HG03066 (cell line): ENCODE data around the gene ELL2.
A peak's percentile ranks its signal among the peaks of the same experiment; 100 is the strongest.
"Not testable (repeated sequence)": the region's sequence is repeated elsewhere in the genome, so short reads cannot be mapped to it uniquely, and the experiment has no call there.

Experiments
- ATAC-seq: cut with Tn5 transposase; IDR thresholded peaks from one replicate; pipeline ENCODE4 v1.9.1; 2021; ENCODE audit warnings: low read depth; ENCODE audit not compliant: unreplicated experiment

Gene ELL2

DNA sequence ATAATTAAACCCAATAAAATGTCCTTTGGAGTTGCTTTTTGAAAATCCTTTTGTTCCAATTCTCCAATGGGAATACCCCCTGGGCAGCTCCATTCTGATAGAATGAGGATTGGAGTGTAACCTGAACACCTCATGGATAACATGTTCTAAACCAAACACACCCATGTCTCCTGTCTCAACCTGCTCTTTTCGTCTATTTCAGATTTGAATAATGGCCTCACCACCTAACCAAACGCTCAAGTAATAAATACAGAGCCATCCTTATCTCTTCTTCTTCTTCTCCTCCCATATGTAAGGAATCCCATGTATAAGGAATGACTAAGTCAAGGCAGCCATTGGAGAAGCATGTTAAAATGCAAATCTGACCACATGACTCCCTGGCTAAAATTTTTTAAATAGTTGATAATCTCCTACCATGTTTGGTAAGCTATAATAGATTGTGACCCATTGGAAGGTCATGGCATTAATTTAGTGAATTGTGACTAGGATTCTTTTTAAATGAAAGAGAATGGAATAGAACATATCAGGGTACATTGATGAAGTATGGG is 26.0 kb downstream of the ELL2 start:
- ATAC-seq, result no peak

DNA sequence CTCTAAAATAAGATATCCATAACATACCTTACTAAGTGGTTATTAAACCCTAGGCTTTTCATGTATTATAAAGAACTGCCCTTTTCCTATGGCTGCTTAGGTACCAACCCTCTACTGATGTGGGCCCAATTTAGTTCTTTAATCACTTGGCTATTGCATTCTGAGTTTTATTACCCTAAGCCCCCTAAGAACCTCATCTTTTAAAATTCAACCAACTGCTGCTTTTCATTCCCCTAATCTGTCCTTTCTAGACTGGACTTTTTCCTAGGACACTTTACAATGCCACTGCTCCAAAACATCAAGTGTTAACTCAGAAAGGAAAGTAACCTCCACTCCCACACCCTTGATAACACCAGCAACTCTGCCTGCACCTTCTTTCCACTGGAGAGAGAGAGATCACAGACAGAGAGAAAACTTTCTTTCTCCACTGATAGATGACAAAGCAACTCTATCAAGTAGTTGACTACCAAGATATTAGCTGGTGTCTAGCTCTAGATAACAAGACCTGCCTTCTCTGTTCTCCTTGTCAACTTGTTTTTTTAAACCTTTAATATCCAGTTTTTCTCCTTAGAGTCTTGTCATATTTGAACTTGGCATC is 27.3 kb downstream of the ELL2 start:
- no peak for ATAC-seq

DNA sequence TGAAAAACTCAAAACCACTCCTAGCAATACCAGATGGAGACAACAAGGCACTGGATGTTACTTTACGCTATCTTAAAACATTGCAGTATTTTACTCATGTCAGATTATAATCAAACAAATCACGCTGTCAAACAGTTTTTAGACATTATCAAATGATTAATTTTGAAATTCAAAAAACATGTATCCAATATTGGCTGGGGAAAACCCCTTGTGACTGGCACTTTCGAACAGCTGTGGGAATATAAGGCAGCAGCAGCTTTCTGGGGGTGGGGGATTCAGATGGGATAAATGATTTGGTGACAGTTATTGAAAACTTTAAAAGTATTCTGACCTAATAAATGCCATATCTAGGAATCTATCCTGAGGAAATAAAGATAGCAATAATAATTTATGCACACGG is 28.7 kb downstream of the ELL2 start:
- no peak for ATAC-seq

DNA sequence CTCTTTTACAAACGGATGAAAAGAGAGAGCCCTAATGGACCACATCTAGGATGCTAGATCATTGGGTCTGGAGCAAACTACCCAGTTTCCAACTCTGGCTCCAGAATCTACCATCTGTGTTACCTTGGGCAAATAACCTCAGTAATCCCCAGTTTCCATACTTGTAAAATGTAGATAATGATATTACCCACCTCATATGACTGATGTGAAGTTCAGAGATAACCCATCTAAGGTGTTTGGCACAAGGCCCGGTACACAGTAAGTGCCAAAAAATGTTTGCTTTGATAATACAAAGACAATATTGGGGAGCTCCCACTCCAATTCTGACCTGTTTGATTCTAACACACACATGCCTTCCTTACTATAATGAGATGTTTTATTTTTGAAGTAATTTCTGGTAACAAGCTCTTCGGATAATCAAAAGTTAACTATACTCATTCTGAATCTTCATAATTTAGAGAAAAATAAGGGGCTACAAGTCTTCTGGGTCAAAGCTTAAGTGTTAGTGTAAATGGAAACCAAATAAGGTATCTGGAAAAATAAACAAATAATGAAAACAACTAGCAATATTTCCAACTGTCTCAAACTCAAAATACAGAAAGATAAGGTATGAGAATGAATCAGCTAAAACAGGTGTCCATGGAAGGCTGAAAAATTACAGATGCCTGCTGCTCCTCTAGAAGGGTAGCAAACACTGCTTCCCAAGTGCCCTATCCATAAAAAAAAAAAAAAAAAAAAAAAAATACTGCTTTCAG is 30.4 kb downstream of the ELL2 start:
- ATAC-seq, result no peak

DNA sequence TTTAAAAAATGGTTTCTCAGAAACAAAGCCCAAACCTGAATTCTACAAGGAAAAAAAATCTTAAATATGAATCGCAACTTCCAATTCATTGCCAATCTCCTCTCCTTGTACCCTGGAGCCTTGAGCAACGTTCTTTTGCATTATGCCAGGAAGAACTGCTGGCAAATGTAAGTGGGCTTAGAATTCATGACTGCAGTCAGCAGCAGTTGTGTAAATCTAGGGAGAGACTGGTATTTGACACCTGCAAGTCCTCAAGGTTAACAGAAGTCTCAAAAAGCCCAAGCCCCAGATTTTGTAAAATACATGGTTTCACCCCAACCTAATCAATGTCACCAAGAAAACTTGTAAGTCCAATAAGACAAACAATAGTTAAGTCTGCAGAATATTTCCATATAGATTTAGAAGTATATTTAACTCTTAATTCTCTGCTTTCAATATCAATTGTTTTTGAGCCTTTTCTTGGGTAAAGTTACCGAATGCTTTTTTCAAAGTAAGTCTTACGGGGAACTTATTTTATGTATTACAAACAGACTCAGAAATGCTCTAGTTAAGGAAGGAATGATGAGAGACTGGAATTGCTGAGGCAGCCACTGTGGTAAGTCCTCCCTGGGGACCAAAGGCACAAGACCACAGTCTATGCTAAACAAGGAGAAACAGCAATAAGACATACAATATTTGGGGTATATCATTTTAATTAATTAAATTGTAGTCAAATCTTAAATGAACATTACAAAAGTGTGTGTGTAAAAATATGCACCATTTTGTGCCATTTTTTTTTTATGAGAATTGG is 31.3 kb downstream of the ELL2 start:
- no peak for ATAC-seq

DNA sequence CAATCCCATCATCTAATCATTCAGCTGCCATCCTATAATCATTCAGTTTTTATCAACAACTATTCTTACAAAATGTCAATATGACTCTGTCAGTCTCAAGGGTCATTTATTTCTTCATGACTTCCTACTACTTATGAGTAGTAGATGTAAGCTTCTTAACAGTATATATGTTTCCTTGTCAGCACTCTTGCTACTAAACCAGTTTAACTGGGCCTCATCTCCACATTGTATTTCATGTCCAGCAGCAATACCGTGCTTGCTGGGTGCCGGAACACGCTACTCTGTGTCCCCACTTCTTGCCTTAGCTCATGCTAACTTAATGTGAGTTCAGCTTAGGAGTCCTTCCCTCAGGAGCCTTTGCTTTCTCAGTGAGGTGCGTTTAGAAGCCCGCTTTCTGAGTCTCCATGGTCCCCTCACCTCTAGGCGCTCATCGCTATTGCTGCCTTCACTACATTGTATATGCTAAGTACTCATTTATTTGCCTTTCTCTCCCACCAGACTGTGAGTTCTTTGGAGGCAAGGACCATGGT is 32.9 kb downstream of the ELL2 start:
- no peak for ATAC-seq

DNA sequence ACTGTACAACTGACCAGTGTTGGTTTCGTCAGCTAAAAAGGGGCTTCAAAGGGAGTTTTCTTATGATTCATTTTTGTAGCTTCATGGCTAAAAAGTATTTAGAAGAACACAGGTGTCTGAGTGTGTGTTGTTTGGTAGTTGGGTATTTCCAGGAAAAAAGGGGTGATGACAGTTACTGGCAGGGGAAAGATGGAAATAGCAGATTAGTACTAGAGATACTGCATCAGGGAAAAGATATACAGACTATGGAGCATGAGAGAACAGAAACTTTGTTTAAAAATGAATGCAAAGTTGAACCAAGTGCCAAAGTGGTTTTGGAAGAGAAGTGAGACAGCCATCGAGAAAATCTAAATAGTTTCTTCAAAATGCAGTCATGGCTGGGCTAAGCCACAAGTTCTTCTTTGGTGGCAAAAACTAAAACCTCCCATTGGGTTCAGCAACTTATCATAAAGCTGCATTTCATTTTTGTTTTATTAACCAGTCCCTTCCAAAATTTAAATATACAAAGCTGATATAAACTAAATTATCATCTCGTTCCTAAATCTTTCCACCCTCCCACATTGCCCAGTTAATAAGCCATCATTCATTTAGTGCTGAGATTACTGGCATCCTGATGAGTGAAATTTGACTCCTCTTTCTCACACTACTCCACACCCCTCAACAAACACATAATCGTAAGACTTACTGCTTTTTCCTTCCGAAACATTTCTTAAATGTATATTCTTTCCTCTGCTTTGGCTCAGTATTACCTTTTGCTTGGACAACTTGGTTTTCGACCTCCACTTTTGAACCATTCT is 33.5 kb downstream of the ELL2 start:
- peak; percentile 36 for ATAC-seq

DNA sequence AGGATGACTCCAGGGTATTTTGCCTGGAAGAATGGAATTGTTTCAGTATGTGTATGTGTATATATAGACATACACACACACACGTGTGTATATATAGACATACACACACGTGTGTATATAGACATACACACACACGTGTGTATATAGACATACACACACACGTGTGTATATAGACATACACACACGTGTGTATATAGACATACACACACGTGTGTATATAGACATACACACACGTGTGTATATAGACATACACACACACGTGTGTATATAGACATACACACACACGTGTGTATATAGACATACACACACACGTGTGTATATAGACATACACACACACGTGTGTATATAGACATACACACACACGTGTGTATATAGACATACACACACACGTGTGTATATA is 34.4 kb downstream of the ELL2 start:
- ATAC-seq, result not testable (repeated sequence)

DNA sequence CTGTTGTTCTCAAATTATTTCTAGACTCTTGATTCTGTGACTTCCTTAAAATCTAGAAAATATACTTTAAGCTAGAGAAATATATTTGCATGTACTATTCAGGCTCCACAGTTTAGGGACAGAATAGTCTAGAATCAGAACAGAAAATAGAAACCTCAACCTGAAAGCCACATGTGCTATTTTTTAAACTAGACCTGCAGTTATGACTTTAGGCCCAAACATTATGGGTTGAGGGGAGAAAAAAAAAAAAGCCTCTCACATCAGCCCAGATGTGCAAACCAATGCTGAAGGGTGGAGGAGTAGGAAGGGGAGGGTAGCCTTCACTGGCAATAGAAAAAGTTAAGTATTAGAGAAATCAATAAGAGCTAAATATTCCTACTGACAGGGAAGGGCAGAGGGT is 35.7 kb downstream of the ELL2 start:
- ATAC-seq, result peak; percentile 38

DNA sequence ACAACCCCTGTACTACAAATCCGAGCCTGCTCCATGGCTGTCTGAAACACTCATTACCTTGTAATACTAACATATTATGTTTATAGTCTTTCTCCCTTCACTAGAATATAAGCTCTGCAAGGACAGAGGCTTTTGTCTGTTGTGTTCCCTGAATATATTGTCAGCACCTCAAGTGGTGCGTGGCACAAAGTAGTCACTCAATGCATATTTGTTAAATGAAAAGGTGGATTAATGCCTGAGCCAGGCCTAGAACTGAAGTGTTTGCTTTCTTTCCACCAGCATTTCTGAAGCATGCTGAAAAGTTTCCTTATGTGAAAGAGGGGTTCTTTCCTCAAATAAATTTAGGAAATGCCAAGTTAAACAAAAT is 36.3 kb downstream of the ELL2 start:
- ATAC-seq, result no peak

DNA sequence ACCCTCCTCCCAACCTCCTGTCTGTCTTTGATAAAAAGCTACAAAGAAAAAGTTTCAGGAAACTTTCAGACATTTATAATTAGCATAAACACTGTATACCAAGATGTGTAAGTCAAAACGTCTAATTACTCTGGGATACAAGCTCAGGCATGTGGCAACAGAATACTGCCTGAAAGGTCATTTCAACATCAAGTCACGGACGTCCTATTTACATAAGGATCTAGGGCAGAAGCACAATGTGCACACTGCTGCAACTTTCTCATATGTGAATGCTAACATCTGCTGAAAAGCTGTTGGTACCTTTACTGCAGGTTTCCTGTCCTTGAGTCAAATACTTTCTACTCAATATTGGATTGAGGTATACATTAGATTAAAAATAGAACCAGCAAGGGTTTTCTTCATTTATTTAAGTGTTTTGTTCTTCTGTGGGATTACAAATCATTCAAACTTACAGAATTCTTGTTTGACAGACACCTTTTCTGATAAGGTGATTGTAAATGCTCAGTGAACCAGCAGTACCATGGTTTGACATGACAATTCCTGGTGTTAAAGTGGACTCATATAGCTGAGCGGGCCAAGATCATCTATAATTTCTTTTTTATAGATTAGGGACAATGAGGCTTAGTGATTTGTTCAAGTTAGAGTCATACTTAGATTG is 36.8 kb downstream of the ELL2 start:
- ATAC-seq, result no peak

DNA sequence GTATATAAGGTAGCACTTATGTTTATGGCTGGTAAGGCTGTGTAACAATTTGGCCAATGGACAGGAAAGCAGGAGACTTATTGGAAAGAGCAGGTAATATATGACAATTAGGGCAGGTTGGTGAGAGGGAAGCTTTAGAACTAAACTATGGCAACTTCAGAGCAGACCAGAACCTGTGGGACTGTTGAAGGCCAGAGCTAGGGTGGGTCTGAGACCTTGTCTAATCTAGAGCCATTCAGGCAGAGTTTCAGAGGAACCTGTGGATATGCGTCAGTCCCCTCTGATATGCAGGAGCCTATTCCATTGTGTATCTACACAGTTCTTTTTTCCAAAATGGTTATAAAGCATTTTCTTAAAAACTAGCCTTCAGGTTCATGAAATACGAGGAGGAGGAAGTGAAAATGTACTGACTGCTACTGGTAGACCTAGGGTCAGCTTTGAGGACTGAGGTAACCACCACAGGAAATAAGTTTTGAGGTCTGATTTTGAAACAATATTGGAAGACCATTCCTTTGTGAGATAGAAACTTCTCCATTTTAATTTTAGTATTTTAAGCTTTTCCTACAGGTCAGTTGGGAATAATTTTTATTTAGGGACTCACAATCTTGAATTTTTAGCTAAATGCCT is 37.6 kb downstream of the ELL2 start:
- peak; percentile 45 for ATAC-seq

DNA sequence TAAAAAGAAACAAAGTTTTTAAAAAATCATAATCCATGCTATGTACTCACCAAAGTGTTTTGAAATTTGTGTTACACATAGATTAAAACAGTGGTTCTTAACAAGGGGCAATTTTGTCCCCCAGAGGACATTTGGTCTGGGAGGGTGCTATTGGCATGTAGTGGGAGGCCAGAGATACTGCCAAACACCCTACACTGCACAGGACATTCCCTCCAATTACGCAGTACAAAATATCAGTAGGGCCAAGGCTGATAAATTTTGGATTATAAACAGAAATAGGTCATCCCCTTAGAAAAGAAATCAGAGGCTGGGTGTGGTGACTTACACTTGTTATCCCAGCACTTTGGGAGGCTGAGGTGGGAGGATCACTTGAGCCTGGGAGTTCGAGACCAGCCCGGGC is 38.9 kb downstream of the ELL2 start:
- ATAC-seq, result no peak

DNA sequence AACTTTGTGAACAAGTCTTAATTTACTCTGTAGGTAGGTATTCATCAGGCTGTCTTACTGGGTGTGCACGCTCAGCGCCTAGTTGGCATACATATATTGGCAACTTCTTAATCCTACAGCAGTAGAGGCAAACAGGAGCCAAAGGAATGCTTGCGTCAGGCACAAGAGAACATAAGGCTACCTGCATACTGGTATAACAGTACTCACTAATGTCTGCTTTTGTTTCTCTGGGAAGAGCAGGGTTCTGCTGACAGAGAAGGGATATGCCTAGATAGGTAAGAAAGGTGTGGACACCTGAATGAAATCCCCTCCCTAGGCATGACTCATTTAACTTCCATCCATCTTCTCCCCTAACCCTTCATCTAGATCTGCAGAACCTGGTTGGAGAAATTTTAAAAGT is 40.1 kb downstream of the ELL2 start:
- ATAC-seq, result no peak

DNA sequence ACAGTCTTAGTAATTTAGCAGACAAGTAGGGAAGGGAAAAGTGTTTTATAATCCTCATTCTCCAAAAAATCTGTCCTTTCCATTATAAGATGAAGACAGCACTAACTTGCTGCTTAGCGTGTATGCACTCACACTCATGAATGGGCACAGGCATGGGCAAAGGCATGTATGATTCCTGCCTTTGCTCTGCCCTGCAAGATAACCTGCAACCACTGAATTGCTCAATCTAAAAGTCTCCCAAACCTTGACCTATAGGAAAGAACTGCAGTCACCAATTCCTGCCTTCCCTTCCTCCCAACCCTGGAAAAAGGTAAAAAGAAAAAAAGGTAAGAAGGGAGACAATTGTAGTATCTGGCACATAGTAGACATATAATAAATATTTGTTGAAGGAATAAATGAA is 40.8 kb downstream of the ELL2 start:
- no peak for ATAC-seq

DNA sequence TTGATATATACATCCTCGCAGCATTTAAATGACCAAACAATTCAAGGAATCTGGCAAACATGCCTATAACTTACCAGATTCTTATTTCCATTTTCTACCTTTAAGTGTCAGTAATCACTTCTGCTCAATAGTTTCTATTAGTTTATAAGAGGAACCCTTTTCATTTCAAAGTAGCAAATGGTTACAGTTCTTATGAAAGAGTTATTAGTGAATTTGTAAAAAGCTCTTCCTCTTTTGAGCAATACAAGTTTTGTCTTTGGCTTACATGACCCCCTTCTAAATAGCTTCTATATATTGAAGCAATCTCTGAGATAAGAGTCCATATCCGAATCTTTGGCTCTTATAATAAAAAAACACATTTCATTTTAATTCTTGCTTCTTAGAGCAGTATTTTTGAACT is 42.0 kb downstream of the ELL2 start:
- no peak for ATAC-seq

DNA sequence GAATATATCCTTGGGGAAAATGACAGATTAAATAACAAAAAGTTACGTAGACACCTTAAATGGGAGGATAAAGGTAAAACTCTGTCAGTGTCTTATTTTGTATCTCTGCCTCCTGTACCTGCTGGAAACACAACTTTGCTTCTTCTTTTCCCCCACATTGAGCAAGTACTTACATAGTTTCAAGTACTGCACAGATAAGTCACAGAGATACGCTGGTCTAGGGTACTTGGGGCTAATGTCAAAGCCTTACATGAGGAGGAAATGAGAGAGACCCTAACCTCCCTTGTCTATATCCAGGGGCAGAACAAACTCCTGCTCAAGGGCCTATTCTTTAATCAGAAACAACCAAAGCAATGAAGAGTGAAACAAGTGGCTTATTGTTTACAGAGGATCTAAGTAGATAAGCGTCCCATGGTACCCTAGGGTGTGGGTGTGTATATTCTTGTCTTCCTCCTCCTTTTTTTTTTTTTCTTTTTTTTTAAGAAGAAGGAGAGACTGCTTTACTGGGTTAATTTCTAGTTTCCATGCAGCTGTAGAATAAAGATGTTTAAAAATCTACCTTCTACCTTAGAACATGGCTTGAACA is 43.1 kb downstream of the ELL2 start:
- no peak for ATAC-seq

DNA sequence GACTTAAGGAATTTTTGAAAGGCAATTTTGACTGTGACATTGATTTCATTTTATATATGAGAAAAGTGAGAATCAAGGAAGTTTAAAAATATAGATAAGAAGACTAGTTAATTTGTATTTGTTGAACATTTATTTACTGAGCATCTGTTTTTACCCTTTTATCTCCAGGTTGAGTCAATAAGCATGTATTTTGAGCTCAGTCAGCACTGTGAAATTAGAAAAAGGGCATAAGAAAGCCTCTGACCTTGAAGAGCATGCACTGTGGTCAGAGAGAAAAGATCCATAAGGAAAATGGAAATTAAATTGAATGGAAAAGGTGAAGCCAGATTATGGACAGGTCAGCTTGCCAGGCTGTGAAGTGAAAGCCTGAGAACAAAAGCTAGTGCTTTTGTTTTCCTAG is 44.4 kb downstream of the ELL2 start:
- no peak for ATAC-seq

DNA sequence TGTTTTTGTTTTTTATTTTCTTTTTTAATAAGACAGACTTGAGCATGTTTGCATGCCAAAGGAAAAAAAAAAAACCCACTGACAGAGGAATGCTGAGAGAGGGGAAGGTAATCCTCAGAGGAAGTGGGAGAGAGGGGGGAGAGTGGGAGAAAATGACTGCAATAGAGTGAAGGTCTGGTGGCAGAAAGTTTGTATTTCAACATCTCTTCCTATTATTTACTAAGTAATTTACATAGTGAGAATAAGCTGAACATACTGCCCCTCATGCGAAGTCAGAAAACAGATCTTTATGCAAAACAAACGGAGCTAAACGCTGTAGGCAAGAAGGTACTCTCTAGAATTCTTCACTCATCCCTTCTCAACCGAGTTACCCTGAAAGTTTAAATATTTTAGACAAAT is 45.0 kb downstream of the ELL2 start:
- ATAC-seq, result peak; percentile 7
